Measurements from ENCODE around the gene C15orf61.

C15orf61 gene

DNA sequence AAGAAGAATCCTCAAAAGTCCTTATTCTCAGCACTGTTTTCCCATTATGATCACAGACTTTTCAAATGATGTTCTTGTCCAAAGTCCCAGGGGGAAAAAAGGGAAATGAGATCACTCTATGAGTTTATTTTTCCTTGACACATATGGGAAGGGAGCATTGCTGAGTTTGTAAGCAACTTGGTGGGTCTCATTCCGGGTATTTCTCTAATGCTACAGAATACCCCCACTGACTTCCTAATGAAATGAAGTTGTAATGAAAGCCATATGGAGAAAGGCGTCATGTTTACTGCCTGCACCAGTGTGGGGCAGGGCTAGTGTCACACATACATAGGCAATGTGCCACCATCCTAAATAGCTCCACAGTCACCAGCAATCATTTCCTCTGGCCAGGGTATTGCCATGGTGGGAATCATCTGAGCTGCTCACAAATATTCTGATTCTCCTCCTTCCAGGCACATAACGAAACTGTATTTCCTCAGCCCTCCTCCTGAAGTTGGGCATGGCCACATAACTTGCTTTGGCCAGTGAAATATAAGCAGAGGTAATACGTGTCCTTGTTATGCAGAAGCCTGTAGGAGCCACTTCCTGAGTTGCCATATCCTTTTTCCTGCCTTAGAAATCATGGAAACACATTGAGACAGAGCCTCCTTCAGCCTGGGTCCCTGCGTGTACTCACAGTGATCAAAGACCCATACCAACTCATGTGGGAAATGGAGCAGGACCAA is 41.0 kb upstream of the C15orf61 start:
- TF ChIP-seq EZH2 (optimal IDR thresholded peaks at IDR 0.05; ENCODE audit: low read depth, low read length) = no peak
- TF ChIP-seq EZH2phosphoT487 (IDR thresholded peaks at IDR 0.05; ENCODE audit: low read length) = no peak
- TF ChIP-seq, protein P1, sequence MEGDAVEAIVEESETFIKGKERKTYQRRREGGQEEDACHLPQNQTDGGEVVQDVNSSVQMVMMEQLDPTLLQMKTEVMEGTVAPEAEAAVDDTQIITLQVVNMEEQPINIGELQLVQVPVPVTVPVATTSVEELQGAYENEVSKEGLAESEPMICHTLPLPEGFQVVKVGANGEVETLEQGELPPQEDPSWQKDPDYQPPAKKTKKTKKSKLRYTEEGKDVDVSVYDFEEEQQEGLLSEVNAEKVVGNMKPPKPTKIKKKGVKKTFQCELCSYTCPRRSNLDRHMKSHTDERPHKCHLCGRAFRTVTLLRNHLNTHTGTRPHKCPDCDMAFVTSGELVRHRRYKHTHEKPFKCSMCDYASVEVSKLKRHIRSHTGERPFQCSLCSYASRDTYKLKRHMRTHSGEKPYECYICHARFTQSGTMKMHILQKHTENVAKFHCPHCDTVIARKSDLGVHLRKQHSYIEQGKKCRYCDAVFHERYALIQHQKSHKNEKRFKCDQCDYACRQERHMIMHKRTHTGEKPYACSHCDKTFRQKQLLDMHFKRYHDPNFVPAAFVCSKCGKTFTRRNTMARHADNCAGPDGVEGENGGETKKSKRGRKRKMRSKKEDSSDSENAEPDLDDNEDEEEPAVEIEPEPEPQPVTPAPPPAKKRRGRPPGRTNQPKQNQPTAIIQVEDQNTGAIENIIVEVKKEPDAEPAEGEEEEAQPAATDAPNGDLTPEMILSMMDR (IDR thresholded peaks at IDR 0.05; ENCODE audit: low read length) = no peak
- H2AFZ ChIP-seq (ENCODE audit: low read length) = no peak overlapping the region
- no peak for DNase-seq
- H3K4me2 ChIP-seq (ENCODE audit: low read depth, low read length) = no peak overlapping the region
- no peaks in the 10 kb centered on the region for H3K27me3 ChIP-seq (replicated peaks; ENCODE audit: insufficient read depth, low read length)
- H3F3A ChIP-seq (ENCODE audit: insufficient read depth, low read length) = no peaks in the 10 kb centered on the region
- no peaks in the 10 kb centered on the region for H3K79me2 ChIP-seq (ENCODE audit: low read length)
- no peaks in the 10 kb centered on the region for H3K9me3 ChIP-seq (replicated peaks; ENCODE audit: insufficient read depth, low read length)
- H3K9me2 ChIP-seq (replicated peaks; ENCODE audit: insufficient read depth, low read length) = no peaks in the 10 kb centered on the region
- H4K20me1 ChIP-seq (ENCODE audit: insufficient read depth, low read length) = no peaks in the 10 kb centered on the region
- no peak overlapping the region for H3K27ac ChIP-seq (ENCODE audit: low read length)
- no peak overlapping the region for H3K9ac ChIP-seq (ENCODE audit: low read length)
- H3K36me3 ChIP-seq (replicated peaks; ENCODE audit: insufficient read depth, low read length) = no peaks in the 10 kb centered on the region
- no peak overlapping the region for H3K4me3 ChIP-seq (ENCODE audit: low read length)
- no peaks in the 10 kb centered on the region for H3K4me1 ChIP-seq (ENCODE audit: low read length)

DNA sequence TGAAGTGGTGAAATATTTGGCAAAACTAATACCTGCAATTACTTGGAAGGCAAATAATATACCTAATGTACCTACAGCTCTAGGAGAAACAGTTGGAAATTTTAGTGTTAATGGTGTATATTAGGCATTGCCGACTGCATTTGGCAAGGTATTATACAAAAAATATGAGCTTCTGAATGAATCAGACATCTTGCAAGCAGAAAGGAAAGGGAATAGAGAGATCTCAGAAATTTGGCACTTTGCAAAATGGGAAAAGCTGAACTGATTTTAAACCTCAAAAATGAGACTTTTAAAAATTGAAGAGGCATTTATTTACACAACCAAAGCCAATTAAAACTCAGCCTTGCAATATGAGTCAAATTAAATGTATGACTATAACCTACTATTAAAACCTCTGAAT is 40.2 kb upstream of the C15orf61 start:
- H3K9ac ChIP-seq (ENCODE audit: low read length) = no peak overlapping the region
- H2AFZ ChIP-seq (ENCODE audit: low read length) = no peak overlapping the region
- H3F3A ChIP-seq (ENCODE audit: insufficient read depth, low read length) = no peaks in the 10 kb centered on the region
- no peaks in the 10 kb centered on the region for H3K36me3 ChIP-seq (replicated peaks; ENCODE audit: insufficient read depth, low read length)
- H3K79me2 ChIP-seq (ENCODE audit: low read length) = no peaks in the 10 kb centered on the region
- H4K20me1 ChIP-seq (ENCODE audit: insufficient read depth, low read length) = no peaks in the 10 kb centered on the region
- DNase-seq = no peak
- H3K9me3 ChIP-seq (replicated peaks; ENCODE audit: insufficient read depth, low read length) = no peaks in the 10 kb centered on the region
- H3K27ac ChIP-seq (ENCODE audit: low read length) = no peak overlapping the region
- no peaks in the 10 kb centered on the region for H3K4me1 ChIP-seq (ENCODE audit: low read length)
- TF ChIP-seq EZH2phosphoT487 (IDR thresholded peaks at IDR 0.05; ENCODE audit: low read length) (no peak), EZH2 (optimal IDR thresholded peaks at IDR 0.05; ENCODE audit: low read depth, low read length) (no peak)
- TF ChIP-seq, protein P1 (IDR thresholded peaks at IDR 0.05; ENCODE audit: low read length) = no peak
- no peaks in the 10 kb centered on the region for H3K27me3 ChIP-seq (replicated peaks; ENCODE audit: insufficient read depth, low read length)
- no peak overlapping the region for H3K4me3 ChIP-seq (ENCODE audit: low read length)
- H3K9me2 ChIP-seq (replicated peaks; ENCODE audit: insufficient read depth, low read length) = no peaks in the 10 kb centered on the region
- no peak overlapping the region for H3K4me2 ChIP-seq (ENCODE audit: low read depth, low read length)

DNA sequence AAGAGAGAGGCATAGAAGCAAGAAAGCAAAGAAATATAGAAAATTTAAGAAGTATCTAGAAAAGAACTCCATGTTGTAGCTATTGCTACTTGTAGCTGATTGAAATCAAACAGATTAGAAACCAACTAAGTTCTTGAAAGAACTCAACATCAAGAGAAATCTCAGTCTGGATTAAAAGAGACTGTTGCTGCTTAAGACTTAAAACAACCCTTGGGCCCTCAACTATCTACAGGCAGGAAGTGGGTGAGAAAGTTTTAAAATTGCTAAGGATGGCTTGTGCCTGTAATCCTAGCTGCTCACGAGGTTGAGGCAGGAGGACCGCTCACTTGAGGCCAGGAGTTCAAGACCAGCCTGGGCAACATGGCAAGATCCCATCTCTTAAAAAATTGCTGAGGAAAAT is 39.3 kb upstream of the C15orf61 start:
- Histone ChIP-seq H2AFZ (ENCODE audit: low read length) (no peak overlapping the region), H3K9ac (ENCODE audit: low read length) (no peak overlapping the region), H3F3A (ENCODE audit: insufficient read depth, low read length) (no peaks in the 10 kb centered on the region), H3K27me3 (replicated peaks; ENCODE audit: insufficient read depth, low read length) (no peaks in the 10 kb centered on the region), H3K4me3 (ENCODE audit: low read length) (no peak overlapping the region), H3K4me2 (ENCODE audit: low read depth, low read length) (no peak overlapping the region), H4K20me1 (ENCODE audit: insufficient read depth, low read length) (no peaks in the 10 kb centered on the region), H3K9me2 (replicated peaks; ENCODE audit: insufficient read depth, low read length) (no peaks in the 10 kb centered on the region), H3K9me3 (replicated peaks; ENCODE audit: insufficient read depth, low read length) (no peaks in the 10 kb centered on the region), H3K4me1 (ENCODE audit: low read length) (no peaks in the 10 kb centered on the region), H3K36me3 (replicated peaks; ENCODE audit: insufficient read depth, low read length) (no peaks in the 10 kb centered on the region), H3K27ac (ENCODE audit: low read length) (no peak overlapping the region), H3K79me2 (ENCODE audit: low read length) (no peaks in the 10 kb centered on the region)
- TF ChIP-seq EZH2phosphoT487 (IDR thresholded peaks at IDR 0.05; ENCODE audit: low read length) (no peak), EZH2 (optimal IDR thresholded peaks at IDR 0.05; ENCODE audit: low read depth, low read length) (no peak)
- TF ChIP-seq, protein P1 (IDR thresholded peaks at IDR 0.05; ENCODE audit: low read length) = no peak
- no peak for DNase-seq
